22Rv1 (cell line): ENCODE data around the gene DENND4A.
"Not testable (repeated sequence)": the region's sequence is repeated elsewhere in the genome, so short reads cannot be mapped to it uniquely, and the experiment has no call there.

Source experiments
- H3K27ac ChIP-seq: fragments of 450-650 bp; 2 replicates; pipeline ENCODE4 v1.5.1; 2017
- ZFX ChIP-seq: fragments of 450-650 bp; IDR thresholded peaks from 2 replicates; pipeline ENCODE4 v1.6.1; 2017; ENCODE audit warnings: antibody characterized with exemption, borderline replicate concordance
- TF ChIP-seq, protein P1 (sequence below): fragments of 450-650 bp; IDR thresholded peaks from 2 replicates; pipeline ENCODE4 v1.5.1; 2017; ENCODE audit warnings: mild to moderate bottlenecking

DENND4A gene

DNA sequence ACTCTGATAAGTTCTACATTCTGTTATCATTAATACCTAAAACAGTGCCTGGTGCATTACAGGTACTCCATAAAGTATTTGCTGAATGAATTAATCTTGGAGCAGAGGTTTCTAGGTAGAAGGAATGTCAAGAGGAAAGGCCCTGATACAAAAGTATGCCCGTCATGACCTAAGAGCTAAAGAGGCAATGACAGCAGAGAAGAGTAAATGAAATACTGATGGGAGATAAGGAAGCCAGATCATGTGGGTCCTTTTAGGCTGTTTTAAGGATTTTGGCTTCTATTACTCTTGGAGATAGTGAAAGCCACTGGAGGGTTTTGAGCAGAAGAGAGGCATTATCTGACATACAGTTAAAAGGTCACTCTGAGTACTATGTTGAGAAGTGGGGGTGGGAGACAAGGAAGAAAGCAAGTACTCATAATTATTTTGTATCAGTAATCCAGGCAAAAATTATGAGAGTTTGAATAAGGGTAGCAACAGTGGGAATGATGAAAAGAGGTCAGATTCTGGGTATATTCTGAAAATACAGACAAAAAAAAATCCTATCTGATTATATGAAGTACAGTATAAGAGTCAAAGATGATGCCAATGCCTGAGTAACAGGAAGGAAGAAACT, 48.3 kb downstream of the DENND4A start:
- H3K27ac ChIP-seq: no peak overlapping the region
- no peak for TF ChIP-seq ZFX
- TF ChIP-seq, protein P1, sequence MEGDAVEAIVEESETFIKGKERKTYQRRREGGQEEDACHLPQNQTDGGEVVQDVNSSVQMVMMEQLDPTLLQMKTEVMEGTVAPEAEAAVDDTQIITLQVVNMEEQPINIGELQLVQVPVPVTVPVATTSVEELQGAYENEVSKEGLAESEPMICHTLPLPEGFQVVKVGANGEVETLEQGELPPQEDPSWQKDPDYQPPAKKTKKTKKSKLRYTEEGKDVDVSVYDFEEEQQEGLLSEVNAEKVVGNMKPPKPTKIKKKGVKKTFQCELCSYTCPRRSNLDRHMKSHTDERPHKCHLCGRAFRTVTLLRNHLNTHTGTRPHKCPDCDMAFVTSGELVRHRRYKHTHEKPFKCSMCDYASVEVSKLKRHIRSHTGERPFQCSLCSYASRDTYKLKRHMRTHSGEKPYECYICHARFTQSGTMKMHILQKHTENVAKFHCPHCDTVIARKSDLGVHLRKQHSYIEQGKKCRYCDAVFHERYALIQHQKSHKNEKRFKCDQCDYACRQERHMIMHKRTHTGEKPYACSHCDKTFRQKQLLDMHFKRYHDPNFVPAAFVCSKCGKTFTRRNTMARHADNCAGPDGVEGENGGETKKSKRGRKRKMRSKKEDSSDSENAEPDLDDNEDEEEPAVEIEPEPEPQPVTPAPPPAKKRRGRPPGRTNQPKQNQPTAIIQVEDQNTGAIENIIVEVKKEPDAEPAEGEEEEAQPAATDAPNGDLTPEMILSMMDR: no peak

DNA sequence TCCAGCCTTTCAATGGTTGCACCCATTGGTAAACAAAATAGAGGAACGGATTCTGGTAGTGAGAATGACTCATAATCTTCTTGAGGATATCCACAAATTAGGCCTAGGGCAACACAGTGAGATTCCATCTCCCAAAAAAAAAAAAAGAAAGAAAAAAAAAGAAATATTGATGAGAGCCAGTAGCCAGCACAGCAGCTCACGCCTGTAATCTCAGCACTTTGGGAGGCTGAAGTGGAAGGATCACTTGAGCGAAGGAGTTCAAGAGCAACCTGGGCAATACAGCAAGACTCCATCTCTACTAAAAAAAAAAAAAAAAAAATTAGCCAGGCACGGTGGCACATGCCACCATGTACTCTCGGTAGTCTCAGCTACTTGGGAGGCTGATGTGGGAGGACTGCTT, 51.9 kb downstream of the DENND4A start:
- no peak overlapping the region for H3K27ac ChIP-seq
- TF ChIP-seq, protein P1: no peak
- no peak for TF ChIP-seq ZFX

DNA sequence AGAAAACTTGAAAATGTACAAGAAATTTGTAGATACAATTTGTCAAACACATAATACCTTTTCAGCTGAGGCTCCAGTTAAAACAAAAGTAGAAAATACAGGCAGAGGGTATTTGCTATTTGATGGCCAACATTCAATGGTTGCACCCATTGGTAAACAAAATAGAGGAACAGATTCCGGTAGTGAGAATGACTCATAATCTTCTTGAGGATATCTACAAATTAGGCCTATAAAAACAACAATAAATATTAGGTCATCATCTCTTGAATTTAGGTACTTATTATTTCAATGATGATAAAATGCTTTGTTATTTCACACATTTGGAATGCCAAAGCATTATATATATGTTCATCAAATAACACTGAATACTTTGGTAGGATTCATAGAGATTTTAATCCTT, 53.4 kb downstream of the DENND4A start:
- TF ChIP-seq, protein P1: no peak
- no peak for TF ChIP-seq ZFX
- no peak overlapping the region; the same call in 1 of the 2 replicates for H3K27ac ChIP-seq

DNA sequence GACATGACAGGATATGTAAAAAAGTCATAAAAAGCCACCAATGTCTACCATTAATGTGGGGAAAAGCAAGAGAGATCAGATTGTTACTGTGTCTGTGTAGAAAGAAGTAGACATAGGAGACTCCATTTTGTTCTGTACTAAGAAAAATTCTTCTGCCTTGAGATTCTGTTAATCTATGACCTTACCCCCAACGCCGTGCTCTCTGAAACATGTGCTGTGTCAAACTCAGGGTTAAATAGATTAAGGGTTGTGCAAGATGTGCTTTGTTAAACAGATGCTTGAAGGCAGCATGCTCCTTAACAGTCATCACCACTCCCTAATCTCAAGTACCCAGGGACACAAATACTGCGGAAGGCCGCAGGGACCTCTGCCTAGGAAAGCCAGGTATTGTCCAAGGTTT, 58.5 kb downstream of the DENND4A start:
- not testable (repeated sequence) for H3K27ac ChIP-seq

DNA sequence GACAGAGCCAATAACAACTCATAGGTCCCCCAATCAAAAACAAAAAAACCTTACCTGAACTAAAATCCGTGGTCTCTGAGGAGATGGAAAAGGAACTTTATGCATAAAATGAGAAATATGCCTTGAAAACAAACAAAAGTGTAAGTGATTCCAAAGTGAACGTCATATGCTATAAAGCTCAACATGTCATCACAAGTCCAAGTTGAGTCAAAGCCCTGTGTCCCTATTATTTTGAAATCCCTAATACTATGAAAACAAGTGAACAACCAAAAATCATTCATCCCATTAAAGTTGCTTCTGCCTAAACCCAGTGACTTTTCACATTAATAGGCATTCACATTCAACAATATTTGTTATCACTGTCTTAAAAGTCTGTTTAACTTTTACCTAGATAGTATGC, 59.4 kb downstream of the DENND4A start:
- TF ChIP-seq, protein P1: no peak
- no peak for TF ChIP-seq ZFX

DNA sequence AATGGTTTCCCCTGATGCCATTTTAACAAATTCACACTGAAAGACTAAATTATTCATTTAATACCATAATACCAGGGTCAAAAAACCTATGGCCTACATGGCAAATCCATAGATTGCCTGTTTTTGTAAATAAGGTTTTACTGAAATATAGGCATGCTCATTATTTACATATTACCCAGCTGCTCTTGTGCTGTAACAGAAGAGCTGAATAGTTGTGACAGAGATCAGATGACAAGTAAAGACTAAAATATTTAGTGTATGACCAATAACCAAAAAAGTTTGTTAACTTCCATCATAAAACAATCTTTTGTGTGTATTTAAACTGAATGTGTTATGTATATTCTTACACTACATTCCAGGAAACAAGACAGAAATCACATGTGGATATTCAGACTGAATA, 60.2 kb downstream of the DENND4A start:
- H3K27ac ChIP-seq: no peak overlapping the region
- TF ChIP-seq, protein P1: no peak
- TF ChIP-seq ZFX: no peak

More for the DNA sequence above, 59.4 kb downstream of the DENND4A start:
- no peak overlapping the region for H3K27ac ChIP-seq

DNA sequence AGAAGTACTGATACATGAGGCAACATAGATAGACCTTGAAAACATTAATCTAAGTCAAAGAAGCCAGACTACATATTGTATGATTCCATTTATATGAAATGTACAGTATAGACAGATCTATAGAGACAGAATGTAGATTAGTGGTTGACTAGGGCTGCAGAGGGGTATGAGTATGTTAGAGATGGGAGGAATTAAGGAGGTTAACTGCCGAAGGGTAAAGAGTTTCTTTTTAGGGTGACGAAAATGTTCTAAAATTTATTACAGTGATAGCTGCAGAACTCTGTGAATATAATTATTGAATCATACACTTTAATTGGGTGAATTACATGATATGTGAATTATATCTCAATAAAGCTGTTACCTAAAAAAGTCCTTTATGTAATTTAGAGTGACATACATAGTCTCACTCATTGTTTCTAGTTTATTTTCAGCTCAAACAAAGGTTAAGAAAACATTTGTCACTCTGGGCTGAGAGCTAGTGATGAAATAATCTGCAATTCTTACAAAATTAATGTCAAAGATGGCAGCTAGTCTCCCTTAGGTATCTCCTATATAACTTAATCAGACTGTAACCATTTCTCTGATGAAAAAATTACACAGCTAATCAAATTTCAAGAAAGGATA, 61.4 kb downstream of the DENND4A start:
- no peak for TF ChIP-seq ZFX
- TF ChIP-seq, protein P1: no peak
- H3K27ac ChIP-seq: no peak overlapping the region
